K562 (cell line): ENCODE data around the gene POR. TPM values are rescaled to one million over a fixed set of nuclear protein-coding genes. Genes with fewer than 3 reads are reported as not detected.

ENCODE experiments used
- ATF1 ChIP-seq, 2 experiments: fragments of 450-650 bp in 1 of 2; IDR thresholded peaks; 2 replicates each; pipeline ENCODE4 v1.6.1; 2016; ENCODE audit warnings: missing compliant biosample characterization in 1 of 2, missing genetic modification characterization in 1 of 2
- ATF4 ChIP-seq: fragments of 450-650 bp; formaldehyde crosslinking; IDR thresholded peaks from 2 replicates; pipeline ENCODE4 v1.4.0; 2022; ENCODE audit warnings: mild to moderate bottlenecking, moderate library complexity
- BCL6 ChIP-seq: fragments of 250-450 bp; sonication (Bioruptor Pico); IDR thresholded peaks from 2 replicates; pipeline ENCODE4 v1.4.0; 2020
- CBX1 ChIP-seq: sonication (generic); IDR thresholded peaks from 2 replicates; pipeline ENCODE4 v1.6.1; 2016; ENCODE audit warnings: antibody characterized with exemption, low read depth, mild to moderate bottlenecking
- CXXC5 ChIP-seq: fragments of 250-450 bp; sonication (Bioruptor Pico); IDR thresholded peaks from 2 replicates; pipeline ENCODE4 v1.8.0; 2022; ENCODE audit warnings: inconsistent platforms, mild to moderate bottlenecking, moderate library complexity
- ELF1 ChIP-seq: fragments of 200-800 bp; sonication (Bioruptor generic); IDR thresholded peaks from 2 replicates; pipeline ENCODE4 v1.6.1; 2016; ENCODE audit warnings: missing genetic modification characterization, missing compliant biosample characterization
- HLTF ChIP-seq: fragments of 450-650 bp; IDR thresholded peaks from 2 replicates; pipeline ENCODE4 v1.6.1; 2016
- HMG20B ChIP-seq: fragments of 250-450 bp; sonication (Bioruptor Pico); IDR thresholded peaks from 2 replicates; pipeline ENCODE4 v1.5.0; 2021; ENCODE audit warnings: mild to moderate bottlenecking
- KLF6 ChIP-seq: fragments of 250-450 bp; sonication (Bioruptor Pico); IDR thresholded peaks from 2 replicates; pipeline ENCODE4 v1.4.0; 2020; ENCODE audit warnings: mild to moderate bottlenecking, moderate library complexity, borderline replicate concordance
- MAZ ChIP-seq, 2 experiments: fragments of 450-650 bp in 1 of 2; sonication (generic) in 1 of 2; formaldehyde crosslinking; IDR thresholded peaks in 1 of 2; conservative IDR thresholded peaks in 1 of 2; 2 replicates each; pipeline versions ENCODE4 v1.4.0 to v1.5.0; 2020; ENCODE audit warnings: mild to moderate bottlenecking in 1 of 2, missing genetic modification reagents in 1 of 2
- NFE2L1 ChIP-seq: fragments of 450-650 bp; IDR thresholded peaks from 2 replicates; pipeline ENCODE4 v1.6.1; 2016; ENCODE audit warnings: missing genetic modification characterization, low read depth, mild to moderate bottlenecking, missing compliant biosample characterization, moderate library complexity, borderline replicate concordance
- SAFB ChIP-seq: fragments of 200-400 bp; formaldehyde crosslinking; IDR thresholded peaks from 2 replicates; pipeline ENCODE4 v1.6.1; 2017; ENCODE audit warnings: low read depth, low read length, borderline replicate concordance
- SIN3A ChIP-seq, 2 experiments: fragments of 150-350 bp in 1 of 2; IDR thresholded peaks; 2 replicates each; pipeline ENCODE4 v1.6.1; 2011 to 2016; ENCODE audit warnings: borderline replicate concordance in 2 of 2, low read depth in 2 of 2, low read length in 2 of 2, mild to moderate bottlenecking in 2 of 2, moderate library complexity in 2 of 2; ENCODE audit not compliant: control insufficient read depth in 1 of 2
- TEAD2 ChIP-seq: fragments of 450-650 bp; IDR thresholded peaks from 2 replicates; pipeline ENCODE4 v1.6.1; 2016; ENCODE audit warnings: missing genetic modification characterization, control low read depth, missing compliant biosample characterization
- XRCC3 ChIP-seq: fragments of 450-650 bp; IDR thresholded peaks from 2 replicates; pipeline ENCODE4 v1.6.1; 2017; ENCODE audit warnings: mild to moderate bottlenecking, moderate library complexity
- ZBTB12 ChIP-seq: fragments of 250-450 bp; sonication (Bioruptor Pico); IDR thresholded peaks from 2 replicates; pipeline ENCODE4 v1.4.0; 2020
- ZBTB17 ChIP-seq: fragments of 450-650 bp; formaldehyde crosslinking; IDR thresholded peaks from 2 replicates; pipeline ENCODE4 v1.4.0; 2020; ENCODE audit warnings: mild to moderate bottlenecking
- ZNF165 ChIP-seq: fragments of 250-450 bp; sonication (Bioruptor Pico); IDR thresholded peaks from 2 replicates; pipeline ENCODE4 v1.4.0; 2020; ENCODE audit warnings: borderline replicate concordance
- ZNF311 ChIP-seq: fragments of 250-450 bp; sonication (Bioruptor Pico); IDR thresholded peaks from 2 replicates; pipeline ENCODE4 v1.4.0; 2020; ENCODE audit warnings: mild to moderate bottlenecking, moderate library complexity
- ZNF717 ChIP-seq: fragments of 250-450 bp; sonication (Bioruptor Pico); IDR thresholded peaks from 2 replicates; pipeline ENCODE4 v1.5.0; 2021
- ZNF76 ChIP-seq: fragments of 250-450 bp; sonication (Bioruptor Pico); IDR thresholded peaks from 2 replicates; pipeline ENCODE4 v1.4.0; 2020; ENCODE audit warnings: mild to moderate bottlenecking, moderate library complexity, borderline replicate concordance
- polyA plus RNA-seq, 8 experiments: library from polyadenylated mRNA; depleted of rRNA in 4 of 8; stranded (reverse) in 5 of 8; unstranded in 3 of 8; fragments of >200 nt; fragmentation: Nextera tagmentation in 2 of 8; fragmentation: Illumina TruSeq in 1 of 8; extraction: Ambion mirVana in 2 of 8; extraction: Trizol in 1 of 8; gene quantifications; 2 replicates each; pipeline versions ENCODE4 v1.2.1 to v1.2.3, GENCODE V29; 2011 to 2014; ENCODE audit warnings: inconsistent platforms in 1 of 8, missing spikeins in 1 of 8
- total RNA-seq, 7 experiments: library from RNA; depleted of rRNA in 6 of 7; stranded (reverse); fragments of >200 nt in 6 of 7; fragmentation: Illumina TruSeq in 2 of 7; extraction: Trizol in 2 of 7; gene quantifications; 2 replicates each; pipeline versions ENCODE4 v1.2.1 to v1.2.3, GENCODE V29; 2011 to 2021; ENCODE audit warnings: low replicate concordance in 1 of 7
- TF ChIP-seq, protein P1 (sequence below): fragments of 250-450 bp; sonication (Bioruptor Pico); IDR thresholded peaks from 2 replicates; pipeline ENCODE4 v1.5.0; 2020; ENCODE audit warnings: mild to moderate bottlenecking, borderline replicate concordance
- TF ChIP-seq, protein P2 (sequence below): sonication (generic); formaldehyde crosslinking; IDR thresholded peaks from 2 replicates; pipeline ENCODE4 v1.5.0; 2020; ENCODE audit warnings: missing genetic modification reagents
- TF ChIP-seq, protein P3 (sequence below): sonication (generic); formaldehyde crosslinking; IDR thresholded peaks from 2 replicates; pipeline ENCODE4 v1.9.0; 2022; ENCODE audit warnings: mild to moderate bottlenecking, missing genetic modification reagents

POR gene
- total and polyA plus RNA-seq, 9 of the 15 experiments (the other 6 are each of a cell fraction or from before 2014, with no cell fraction given), result 4.7 to 142 (median 40.8) TPM

DNA sequence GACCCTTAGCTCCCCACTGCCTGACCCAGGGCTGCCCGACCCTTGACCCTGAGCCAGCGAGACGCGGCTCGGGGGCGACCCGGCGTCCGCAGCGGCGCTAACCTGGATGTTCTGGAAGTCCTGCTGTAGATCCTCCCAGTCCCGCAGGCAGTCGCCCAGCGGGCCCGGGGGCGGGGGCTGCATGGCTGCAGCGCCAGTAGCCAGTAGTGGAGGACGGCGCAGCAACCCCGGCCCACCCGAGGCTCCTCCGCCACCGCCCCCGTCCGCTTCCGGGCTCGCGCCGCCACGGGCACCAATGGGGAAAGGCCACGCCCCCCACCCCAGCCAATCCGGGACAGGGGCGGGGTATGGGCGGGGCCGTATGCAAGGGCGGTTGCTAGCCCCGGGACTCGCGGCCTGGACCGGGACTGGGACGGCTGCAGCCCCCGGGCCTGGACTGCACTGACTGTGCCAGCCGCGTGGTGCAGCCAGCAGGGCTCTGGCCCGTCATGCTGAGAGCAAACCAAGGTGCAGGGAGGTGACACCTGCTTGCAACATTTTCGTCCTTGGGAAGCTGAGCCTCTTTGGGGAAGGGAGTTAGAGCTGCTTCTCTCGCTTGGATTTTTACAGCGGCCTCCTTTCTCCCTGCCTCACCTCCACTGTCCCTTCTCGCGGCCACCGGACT is 79.6 kb downstream of the POR start, which contains the start of gene TMEM120A (continued):
- TF ChIP-seq SAFB, result 0 out of 2 replicates have a peak, but pooled peaks have one; percentile 44
- TF ChIP-seq HMG20B (CRISPR knock-in tag), result peak; percentile 9; the same call in 1 of the 2 replicates
- no peak for TF ChIP-seq KLF6 (CRISPR knock-in tag)
- peak; percentile 94 for TF ChIP-seq ELF1
- TF ChIP-seq ZNF165 (CRISPR knock-in tag), result no peak
- TF ChIP-seq ZNF76 (CRISPR knock-in tag), result peak; percentile 11; the same call in 1 of the 2 replicates
- no peak for TF ChIP-seq ZNF717 (CRISPR knock-in tag)
- no peak for TF ChIP-seq TEAD2 (tag)
- TF ChIP-seq, protein P1, sequence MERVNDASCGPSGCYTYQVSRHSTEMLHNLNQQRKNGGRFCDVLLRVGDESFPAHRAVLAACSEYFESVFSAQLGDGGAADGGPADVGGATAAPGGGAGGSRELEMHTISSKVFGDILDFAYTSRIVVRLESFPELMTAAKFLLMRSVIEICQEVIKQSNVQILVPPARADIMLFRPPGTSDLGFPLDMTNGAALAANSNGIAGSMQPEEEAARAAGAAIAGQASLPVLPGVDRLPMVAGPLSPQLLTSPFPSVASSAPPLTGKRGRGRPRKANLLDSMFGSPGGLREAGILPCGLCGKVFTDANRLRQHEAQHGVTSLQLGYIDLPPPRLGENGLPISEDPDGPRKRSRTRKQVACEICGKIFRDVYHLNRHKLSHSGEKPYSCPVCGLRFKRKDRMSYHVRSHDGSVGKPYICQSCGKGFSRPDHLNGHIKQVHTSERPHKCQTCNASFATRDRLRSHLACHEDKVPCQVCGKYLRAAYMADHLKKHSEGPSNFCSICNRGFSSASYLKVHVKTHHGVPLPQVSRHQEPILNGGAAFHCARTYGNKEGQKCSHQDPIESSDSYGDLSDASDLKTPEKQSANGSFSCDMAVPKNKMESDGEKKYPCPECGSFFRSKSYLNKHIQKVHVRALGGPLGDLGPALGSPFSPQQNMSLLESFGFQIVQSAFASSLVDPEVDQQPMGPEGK (CRISPR knock-in tag), result 0 out of 2 replicates have a peak, but pooled peaks have one; percentile 28
- TF ChIP-seq, protein P2, sequence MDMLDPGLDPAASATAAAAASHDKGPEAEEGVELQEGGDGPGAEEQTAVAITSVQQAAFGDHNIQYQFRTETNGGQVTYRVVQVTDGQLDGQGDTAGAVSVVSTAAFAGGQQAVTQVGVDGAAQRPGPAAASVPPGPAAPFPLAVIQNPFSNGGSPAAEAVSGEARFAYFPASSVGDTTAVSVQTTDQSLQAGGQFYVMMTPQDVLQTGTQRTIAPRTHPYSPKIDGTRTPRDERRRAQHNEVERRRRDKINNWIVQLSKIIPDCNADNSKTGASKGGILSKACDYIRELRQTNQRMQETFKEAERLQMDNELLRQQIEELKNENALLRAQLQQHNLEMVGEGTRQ (CRISPR knock-in tag), result peak; percentile 76
- 0 out of 2 replicates have a peak, but pooled peaks have one; percentile 15 for TF ChIP-seq ATF4 (CRISPR knock-in tag)
- peak; percentile 84 for TF ChIP-seq CXXC5
- no peak for TF ChIP-seq ZNF311 (CRISPR knock-in tag)
- peak; percentile 96 for TF ChIP-seq CBX1
- TF ChIP-seq ZBTB17 (CRISPR knock-in tag), result no peak; the same call in 1 of the 2 replicates
- TF ChIP-seq HLTF, result peak; percentile 84; the same call in 1 of the 2 replicates
- TF ChIP-seq, protein P3, sequence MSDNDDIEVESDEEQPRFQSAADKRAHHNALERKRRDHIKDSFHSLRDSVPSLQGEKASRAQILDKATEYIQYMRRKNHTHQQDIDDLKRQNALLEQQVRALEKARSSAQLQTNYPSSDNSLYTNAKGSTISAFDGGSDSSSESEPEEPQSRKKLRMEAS (CRISPR knock-in tag), result peak; percentile 48
- TF ChIP-seq SIN3A (IDR thresholded peaks at IDR 0.05; ENCODE audit: borderline replicate concordance in 2 of 2, control insufficient read depth in 1 of 2, low read depth in 2 of 2, low read length in 2 of 2), result peak; percentile 68 to 85; a peak in 2 of 4 replicates
- TF ChIP-seq ZBTB12 (CRISPR knock-in tag), result no peak
- peak; percentile 93 to 94 for TF ChIP-seq MAZ (CRISPR knock-in tag; conservative IDR thresholded peaks at IDR 0.05 in 1 of 2, IDR thresholded peaks at IDR 0.05 in 1 of 2)
- TF ChIP-seq XRCC3, result no peak
- TF ChIP-seq ATF1 (CRISPR knock-in tag; IDR thresholded peaks at IDR 0.05), result no peak
- TF ChIP-seq ATF1 (tag; IDR thresholded peaks at IDR 0.05), result peak; percentile 61
- TF ChIP-seq BCL6 (CRISPR knock-in tag), result no peak
- no peak for TF ChIP-seq NFE2L1 (tag)
